CMK (cell line): Measurements from ENCODE around the gene ZFX.
"Not testable (repeated sequence)": the region's sequence is repeated elsewhere in the genome, so short reads cannot be mapped to it uniquely, and the experiment has no call there.

Experiments used
- DNase-seq: peaks from one replicate; pipeline ENCODE4 v3.0.0-alpha.2; 2010; ENCODE audit warnings: low read depth

The ZFX gene

DNA sequence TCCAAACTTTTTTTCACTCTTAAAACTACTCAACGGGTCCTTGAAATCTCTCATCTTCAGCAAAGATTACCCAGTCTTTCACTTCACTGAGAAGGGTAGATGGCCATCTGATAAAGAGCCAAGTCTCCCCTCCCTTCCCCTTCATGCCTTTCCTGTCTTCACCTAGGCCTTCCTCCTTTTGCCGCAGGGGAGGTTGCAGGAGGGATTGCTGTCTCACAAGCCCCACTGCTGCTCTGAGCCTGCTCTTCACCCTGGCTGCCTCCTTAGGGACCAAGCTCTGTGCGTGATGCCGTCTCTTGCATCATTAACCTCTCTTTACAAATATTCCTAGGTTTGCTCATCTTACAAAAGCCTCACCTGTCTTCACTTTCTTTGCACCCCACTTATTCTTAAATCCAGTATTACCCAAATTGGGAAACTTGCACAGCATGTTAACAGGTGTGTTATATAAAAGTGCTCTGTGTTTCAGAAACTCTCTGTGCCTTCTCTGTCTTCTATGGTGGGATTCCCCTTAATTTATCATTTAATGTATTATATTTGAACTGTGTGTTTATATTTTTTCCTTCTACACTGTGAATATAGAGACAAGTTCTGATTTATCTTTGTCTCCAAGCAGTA, 3.8 kb downstream of the ZFX start:
- no peak for DNase-seq

DNA sequence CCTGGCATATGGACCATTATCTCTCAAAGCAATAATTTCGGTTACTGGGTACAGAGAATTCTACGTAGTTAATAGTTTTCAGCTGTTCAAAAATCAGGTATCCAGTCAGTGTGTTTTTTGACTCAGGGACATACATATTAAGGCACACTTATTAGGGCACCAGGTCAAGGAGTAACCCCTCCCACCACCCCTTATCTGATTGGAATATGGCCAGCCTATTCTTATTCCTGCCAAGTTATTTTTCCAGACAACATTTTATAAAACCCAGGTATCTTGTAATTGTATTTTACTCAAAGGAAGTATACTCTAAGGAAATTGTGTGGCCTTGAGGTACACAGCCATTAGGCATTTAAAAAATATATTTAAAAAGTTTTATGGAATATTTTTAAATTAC, 4.3 kb downstream of the ZFX start:
- no peak for DNase-seq

DNA sequence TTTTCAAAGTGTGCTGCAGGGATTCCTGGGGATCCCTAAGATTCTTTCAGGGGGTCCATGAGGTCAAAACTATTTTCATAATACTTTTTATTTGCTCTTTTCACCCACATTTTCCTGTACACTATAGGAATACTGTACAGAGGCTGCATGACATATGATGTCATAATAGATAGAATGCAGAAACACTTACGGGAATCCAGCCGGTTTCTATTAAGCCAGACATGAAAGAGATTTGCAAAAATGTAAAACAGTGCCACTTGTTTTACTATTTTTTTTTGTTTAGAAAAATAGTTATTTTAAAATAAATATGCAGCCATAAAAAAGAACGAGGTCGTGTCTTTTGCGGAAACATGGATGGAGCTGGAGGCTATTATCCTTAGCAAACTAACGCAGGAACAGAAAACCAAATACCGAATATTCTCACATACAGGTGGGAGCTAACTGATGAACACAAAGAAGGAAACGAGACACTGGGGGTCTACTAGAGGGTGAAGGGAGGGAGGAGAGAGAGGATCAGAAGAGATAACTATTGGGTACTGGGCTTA, 5.0 kb downstream of the ZFX start:
- DNase-seq = no peak

DNA sequence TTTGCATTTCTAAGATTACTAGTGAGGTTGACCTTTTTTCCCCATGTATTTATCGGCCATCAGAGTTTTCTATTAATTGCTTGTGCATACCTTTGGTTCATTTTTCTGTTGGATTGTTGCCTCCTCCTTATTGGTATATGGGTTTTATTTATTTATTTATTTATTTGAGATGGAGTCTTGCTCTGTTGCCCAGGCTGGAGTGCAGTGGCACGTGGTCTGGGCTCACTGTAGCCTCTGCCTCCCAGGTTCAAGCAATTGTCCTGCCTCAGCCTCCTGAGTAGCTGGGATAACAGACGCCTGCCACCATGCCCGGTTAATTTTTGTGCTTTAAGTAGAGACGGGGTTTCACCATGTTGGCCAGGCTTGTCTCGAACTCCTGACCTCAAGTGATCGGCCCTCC, 6.2 kb downstream of the ZFX start:
- DNase-seq = not testable (repeated sequence)

DNA sequence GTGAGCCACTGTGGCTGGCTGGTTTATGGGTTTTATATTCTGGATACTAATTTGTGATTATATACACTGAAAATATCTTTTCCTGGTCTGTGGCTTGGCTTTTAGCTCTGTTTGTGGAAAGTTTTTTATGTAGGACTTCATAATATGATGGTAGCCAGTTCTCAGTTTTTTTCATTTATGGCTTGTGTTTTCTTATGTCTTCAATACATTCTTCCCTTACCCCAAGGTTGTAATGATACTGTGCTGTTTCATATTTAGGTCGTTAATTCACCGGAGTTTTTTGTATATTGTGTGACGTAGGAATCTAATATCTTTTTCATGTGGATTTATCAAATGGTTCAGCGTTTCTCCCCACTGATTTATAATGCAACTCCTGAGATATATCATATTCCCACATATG, 6.6 kb downstream of the ZFX start:
- DNase-seq = no peak

DNA sequence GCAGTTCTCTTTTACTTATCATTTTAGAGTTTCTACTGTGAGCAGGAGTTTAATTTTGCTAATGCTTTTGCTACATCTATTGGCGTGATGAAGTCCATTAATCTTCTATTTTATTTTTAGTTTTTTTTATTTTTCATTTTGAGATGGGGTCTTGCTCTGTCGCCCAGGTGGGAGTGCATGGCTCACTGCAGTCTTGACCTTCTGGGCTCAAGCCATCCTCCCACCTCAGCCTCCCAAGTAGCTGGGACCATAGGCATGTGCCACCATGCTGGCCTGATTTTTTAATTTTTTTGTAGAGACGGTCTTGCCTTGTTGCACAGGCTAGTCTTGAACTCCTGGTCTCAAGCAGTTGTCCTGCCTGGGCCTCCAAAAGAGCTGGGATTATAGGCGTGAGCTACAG, 9.4 kb downstream of the ZFX start:
- DNase-seq = no peak

DNA sequence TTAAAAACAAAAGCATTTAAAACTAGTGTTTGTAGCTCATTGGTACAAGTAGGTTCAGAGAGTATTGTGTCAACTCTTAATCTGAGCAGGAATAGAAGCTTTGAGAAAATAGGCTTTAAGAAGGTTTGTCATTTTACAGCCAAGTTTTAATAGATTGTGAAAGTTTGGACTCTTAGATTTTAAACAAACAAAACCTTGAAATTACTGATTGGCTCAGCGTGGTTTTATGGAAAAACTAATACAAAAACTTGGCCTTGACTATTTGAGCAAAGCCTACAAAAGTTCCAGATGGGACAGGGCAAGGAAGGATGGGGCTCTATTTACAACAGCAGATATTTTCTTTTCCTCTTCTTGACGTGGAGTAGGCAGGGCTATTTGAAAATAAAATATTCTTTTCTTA, 16.5 kb downstream of the ZFX start:
- no peak for DNase-seq

DNA sequence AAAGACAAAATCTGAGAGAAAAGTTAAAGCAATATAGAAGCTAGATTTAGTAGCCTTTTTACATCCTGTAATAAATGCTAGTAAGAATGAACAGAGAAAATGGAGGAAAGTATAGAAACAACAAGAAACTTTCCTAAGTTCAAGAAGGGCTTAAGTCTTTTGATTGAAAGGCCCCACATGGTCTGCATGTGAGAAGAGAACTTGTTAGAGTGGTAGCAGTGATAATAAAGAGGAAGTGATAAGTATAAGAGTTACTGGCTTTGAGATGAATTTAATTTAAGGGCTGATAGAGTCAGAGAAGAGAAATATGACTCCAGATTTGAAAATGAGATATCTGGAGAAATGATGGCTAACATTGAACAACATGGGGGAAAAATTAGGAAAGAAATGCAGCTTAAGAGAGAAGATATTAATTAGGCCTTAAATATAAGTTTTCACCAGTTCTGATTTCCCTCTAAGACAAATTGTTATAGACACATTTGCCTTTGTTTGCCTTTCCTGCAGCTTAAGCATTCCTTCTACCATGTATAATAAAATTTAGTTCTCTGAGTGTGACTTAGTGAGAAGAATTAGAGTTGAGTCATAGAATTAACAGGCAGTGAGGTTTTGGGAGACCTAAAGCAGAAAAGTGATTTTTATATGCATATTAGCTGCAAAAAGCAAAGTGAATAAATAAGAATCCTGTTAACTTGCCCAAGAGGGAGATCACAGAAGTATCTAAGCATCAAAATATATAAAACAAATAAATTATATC, 18.4 kb downstream of the ZFX start:
- DNase-seq = no peak

DNA sequence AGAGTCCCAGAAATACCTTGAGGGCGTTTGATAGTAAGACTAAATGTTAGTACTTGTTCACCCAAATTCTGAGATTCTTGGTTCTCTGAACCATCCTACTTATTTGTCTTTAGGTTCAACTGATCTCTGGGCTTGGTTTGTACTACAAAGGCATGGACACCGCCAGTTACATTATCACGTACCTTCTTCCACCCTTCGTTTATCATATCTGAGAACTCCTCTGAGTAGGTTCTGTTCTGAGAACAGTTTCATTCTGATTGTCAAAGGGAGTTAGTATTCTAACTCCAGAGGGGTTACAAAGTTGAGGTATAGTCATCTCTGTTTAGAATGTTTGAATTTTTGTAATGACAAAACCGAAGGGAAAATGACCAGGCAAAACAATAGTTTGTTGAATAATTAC, 19.3 kb downstream of the ZFX start:
- no peak for DNase-seq

DNA sequence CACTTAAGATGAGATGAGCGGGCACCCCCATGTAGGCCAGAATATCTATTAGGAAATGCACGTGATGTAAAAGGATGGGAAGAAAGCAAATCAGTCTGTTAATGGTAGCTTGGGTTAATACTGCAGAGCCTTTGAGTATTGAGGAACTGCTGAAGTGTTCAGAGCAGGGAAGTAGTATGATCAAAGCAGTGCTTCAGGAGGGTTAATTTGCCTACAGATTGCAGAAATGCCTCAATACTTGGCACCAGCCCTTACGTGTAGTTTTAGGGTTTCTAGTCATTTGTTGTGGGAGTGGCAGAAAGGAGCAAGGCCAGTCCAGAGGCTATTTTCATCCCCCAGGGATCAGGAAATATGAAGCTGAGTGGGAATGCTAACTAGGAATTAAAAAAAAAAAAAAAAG, 19.7 kb downstream of the ZFX start:
- DNase-seq = no peak

DNA sequence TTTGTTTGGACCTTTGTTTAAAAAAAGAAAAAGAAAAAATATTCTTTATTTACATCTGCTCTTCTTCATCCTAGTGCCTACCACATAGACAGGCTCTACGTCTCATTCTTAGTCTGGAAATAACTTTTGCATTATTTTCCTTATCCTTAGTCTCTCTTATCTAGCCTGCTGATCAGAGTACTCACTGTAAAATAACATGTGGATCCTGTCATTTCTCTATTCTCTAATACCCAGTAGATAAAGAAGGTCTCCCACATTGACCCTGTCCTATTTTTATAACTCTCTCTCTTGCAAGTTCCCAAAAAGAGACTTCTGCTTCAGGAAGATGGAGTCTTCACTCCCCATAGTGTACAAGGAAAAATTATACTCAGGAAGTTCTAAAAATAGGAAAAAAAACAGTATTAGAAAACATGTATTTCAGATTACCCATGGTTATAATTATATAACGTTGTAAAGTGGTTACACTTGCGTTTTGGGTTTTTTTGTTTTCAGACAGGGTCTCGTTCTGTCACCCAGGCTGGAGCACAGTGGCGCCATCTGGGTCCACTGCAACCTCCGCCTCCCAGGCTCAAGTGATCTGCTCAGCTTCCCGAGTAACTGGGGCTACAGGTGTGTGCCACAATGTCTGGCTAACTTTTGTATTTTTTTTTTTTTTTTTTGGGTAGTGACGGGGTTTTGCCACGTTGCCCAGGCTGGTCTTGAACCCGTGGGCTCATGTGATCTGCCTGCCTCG, 23.8 kb downstream of the ZFX start:
- no peak for DNase-seq

DNA sequence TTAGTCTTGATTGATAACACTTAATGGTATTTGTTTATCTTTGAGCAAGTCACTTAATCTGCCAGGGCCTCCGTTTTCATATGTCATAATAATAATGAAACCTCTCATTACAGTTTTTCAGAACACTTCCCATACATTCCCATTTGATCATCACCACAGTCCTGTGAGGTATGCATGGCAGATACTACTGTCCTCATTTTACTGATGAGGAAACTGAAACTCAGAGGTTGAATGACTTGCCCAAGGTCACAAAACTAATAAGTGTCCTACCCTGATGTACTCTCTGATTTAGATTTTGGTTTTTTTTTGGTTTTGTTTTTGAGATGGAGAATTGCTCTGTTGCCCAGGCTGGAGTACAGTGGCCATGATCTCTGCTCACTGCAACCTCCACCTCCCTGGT, 25.7 kb downstream of the ZFX start:
- DNase-seq = no peak

DNA sequence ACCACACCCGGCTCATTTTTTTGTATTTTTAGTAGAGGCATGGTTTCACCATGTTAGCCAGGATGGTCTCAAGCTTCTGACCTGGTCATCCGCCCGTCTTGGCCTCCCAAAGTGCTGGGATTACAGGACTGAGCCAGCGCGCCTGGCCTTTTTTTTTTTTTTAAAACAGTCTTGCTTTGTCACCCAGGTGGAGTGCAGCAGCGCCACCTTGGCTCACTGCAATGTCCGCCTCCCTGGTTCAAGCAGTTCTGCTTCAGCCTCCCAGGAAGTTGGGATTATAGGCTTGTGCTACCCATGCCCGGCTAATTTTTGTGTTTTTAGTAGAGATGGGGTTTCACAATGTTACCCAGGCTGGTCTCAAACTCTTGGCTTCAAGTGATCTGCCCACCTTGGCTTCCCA, 28.9 kb downstream of the ZFX start:
- DNase-seq = no peak

DNA sequence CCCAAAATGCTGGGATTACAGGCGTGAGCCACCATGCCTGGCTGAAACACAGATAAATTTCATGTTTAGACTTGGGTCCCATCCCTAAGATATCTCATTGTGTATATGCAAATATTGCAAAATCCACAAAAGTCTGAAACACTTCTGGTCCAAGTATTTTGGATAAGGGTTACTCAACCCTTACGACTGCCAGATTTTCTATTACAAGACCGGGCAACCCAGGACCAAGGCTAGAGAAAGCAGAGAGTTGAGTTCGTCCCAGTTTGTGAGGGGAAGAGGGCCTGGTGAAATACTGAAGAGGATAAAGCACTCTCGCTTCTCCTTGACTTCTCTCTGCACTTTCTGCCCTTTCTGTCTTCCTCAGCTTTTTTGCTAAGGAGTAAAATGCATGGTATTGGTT, 34.5 kb downstream of the ZFX start:
- DNase-seq = no peak

DNA sequence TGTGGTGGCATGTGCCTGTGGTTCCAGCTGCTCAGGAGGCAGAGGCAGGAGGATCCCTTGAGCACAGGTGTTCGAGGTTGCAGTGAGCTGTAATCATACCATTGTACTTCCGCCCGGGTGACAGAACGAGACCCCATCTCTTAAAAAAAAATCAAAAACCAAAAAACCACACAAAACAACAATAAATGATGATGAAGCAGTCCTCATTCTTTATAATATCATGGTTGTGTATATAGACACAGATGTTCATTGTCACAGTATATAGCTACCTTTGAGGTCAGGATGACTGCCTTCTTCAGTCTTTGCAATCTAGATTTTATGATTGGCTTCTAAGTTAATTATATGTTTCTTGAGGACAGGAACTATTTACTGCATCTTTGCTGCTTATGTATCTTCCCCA, 37.0 kb downstream of the ZFX start:
- no peak for DNase-seq

DNA sequence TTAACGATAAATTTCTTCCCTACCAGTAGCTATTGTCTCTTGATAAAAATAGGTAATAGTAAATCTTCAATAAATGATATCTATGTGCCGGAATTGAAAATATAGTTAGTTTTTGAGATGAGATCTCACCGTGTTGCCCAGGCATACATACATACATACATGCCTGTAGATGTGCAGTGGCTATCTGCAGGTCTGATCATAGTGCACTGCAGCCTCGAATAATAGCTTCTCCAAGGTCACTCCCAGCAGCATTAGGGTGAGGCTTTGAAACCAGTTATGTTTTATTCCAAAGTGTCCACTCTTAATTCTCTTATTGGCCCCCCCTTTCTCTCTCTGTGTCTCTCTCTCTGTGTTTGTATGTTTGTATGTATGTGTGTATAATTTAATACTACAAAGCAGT, 37.5 kb downstream of the ZFX start:
- no peak for DNase-seq

DNA sequence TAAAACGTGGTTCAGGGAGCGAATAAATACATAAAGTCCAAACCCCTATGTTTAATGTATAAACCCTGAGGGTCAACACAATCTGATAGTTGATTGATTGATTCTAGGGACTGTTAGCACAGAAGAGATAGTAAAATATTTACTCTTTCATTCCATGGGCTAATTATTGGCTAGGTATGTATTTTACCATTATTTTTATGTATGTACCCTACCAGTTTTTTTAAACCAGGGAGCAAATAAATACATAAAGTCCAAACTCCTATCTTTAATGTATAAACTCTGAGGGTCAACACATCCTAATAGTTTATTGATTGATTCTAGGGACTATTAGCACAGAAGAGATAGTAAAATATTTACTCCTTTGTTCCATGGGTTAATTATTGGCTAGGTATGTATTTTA, 40.0 kb downstream of the ZFX start:
- no peak for DNase-seq

DNA sequence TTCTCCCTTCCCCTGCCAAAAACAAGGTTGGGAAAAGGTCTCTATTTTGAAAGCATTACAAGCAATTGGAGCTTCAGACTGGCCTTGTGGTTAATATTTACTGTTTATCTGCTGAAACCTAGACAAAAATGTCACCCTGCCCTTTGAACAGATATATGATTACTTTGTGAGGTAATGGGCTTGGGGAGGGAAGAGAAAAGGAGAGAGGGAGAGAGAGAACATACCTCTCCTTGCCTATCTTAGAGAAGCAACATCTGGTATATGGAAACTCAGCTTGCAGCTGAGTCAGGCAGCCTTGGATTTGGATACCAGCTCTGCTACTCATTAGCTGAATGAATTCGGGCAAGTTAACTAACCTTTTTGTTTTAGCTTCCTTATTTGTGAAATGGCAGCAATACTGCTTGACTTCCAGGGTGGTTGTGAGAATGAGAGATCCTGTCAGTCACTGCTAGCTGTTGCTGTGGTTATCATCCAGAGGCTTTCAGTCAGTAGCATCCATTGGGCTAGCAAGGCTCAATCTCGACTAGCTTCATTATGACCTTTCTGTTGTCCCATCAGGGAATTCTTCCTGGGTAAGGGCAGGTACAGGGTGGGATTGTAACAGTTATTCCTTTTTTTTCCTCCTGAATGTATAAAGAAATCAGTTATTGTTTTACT, 41.1 kb downstream of the ZFX start:
- DNase-seq = no peak

DNA sequence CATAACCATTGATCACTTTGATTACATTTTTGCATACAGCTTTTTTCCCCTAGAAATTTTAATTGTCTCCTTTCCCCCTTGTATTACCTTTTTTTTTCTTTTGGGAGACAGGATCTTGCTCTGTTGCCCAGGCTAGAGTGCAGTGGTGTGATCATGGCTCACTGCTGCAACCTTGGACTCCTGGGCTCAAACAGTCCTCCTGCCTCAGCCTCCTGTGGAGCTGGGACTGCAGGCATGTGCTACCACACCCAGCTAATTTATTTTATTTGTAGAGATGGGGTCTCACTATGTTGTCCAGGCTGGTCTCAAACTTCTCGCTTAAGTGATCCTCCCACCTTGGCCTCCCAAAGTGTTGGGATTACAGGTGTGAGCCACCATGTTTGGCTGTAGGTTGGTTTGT, 47.0 kb downstream of the ZFX start:
- DNase-seq = no peak

DNA sequence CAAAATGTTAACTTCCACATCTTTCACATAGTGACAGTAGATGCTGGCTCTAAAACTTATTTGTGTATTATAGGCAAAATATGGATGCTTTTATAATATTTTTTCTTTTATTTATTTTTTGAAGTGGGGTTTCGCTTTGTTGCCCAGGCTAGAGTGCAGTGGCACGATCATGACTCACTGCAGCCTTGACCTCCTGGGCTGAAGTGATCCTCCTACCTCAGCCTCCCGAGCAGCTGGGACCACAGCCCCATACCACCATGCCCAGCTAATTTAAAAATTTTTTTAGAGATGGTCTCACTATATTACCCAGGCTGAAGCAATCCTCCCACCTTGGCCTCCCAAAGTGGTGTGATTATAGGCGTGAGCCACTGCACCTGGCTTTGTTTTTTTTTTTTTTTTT, 48.6 kb downstream of the ZFX start:
- DNase-seq = no peak

DNA sequence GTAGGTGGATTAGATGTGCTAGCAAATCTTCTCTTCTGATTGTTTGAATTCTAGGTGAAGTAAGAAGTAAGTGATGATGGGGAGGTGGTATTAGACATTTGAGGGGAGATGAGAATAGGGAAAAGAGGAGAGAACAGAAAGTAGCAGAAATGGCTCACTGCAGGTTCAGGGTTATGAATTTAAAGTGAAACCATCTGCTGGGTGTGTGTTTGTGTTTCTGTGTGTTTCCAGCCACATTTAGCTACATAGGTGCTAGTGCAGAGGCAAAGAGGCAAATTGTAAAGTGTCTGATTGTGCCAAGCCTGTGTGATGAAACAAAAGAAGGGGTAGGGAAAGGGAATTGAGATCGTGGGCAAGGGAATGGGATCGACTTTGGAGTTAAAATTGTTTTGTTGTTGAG, 50.6 kb downstream of the ZFX start:
- DNase-seq = no peak

DNA sequence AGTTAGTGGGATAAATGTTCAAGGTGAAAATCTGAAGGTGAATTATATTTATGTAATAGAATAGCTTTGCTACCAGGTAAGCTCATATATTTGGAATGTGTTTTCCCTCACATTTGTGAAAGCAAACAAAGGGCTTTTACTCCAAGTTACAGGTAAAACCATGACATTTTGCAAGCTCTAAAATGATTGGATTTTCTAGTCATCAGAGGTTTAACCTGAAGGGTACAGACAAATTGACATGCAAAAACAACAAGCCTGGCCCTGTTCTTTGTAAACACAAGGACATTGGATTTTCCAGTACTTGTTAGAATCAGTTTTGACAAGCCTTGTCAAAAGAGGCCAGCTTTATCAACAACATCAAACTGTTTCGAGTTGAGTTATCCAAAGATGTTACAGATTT, 51.7 kb downstream of the ZFX start:
- DNase-seq = no peak
